Activated T-helper 17 cell treated with anti-CD3 and anti-CD28 coated beads, Interleukin-2, amount 50 U/mL, for 72 hours (primary cell): ENCODE data around the gene POMGNT1. TPM values are rescaled to one million over a fixed set of nuclear protein-coding genes. Genes with fewer than 3 reads are reported as not detected.
A peak's percentile ranks its signal among the peaks of the same experiment; 100 is the strongest.

Source experiments
- ATAC-seq: fragments of 150-1000 bp; cut with Tn5 transposase; replicated peaks from 2 replicates; pipeline ENCODE4 v1.10.0; 2021; ENCODE audit warnings: mild to moderate bottlenecking, moderate library complexity
- H3K27ac Mint-ChIP-seq: one replicate; pipeline ENCODE4 v1.8.0; 2022; ENCODE audit warnings: mixed read lengths
- H3K27me3 Mint-ChIP-seq: one replicate; pipeline ENCODE4 v1.8.0; 2022; ENCODE audit warnings: mixed read lengths
- H3K36me3 Mint-ChIP-seq: one replicate; pipeline ENCODE4 v1.8.0; 2022; ENCODE audit warnings: low read depth, mild to moderate bottlenecking, mixed read lengths
- H3K4me1 Mint-ChIP-seq: one replicate; pipeline ENCODE4 v1.8.0; 2022; ENCODE audit warnings: mixed read lengths
- H3K4me3 Mint-ChIP-seq: one replicate; pipeline ENCODE4 v1.8.0; 2022; ENCODE audit warnings: mild to moderate bottlenecking, mixed read lengths
- H3K9me3 Mint-ChIP-seq: one replicate; pipeline ENCODE4 v1.8.0; 2022; ENCODE audit warnings: mixed read lengths
- total RNA-seq, 2 donors: library from RNA; stranded (reverse); gene quantifications; one replicate each; pipeline ENCODE4 v1.2.3, GENCODE V29; 2022

POMGNT1 gene
- total RNA-seq, 2 donors from 2014 or later: 36.0 to 40.6 TPM

DNA sequence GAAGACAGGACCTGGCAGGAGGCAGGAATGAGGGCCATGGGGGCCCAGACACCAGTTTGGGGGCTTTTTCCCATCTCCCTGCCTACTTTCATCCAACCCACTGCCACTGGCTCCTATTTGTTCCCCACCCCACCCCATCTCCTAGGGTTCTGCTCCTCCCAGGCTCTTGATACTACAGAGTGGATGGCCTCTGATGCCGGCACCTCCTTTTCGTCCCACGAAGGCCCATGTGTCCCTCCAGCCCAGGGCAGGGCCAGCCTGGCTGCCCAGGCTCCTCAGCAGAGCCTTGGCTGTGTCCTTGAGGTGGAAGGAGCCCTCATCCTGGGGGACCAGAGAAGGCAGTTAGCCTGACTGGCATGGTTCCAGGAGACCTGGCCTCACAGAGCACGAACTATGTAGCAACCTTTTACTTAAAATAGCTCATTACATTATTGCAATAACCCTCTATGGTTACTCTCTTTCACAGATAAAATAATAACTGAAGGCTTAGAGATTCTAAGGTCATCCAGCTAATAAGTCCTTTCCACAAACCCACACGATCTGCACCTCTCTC, 3.5 kb downstream of the POMGNT1 start:
- Mint-ChIP-seq H3K4me3 (no peak overlapping the region), H3K4me1 (peaks cover 4% of the 10 kb centered on the region), H3K9me3 (no peaks in the 10 kb centered on the region), H3K27me3 (no peaks in the 10 kb centered on the region), H3K27ac (no peak overlapping the region), H3K36me3 (peaks cover 42% of the 10 kb centered on the region)
- no peak for ATAC-seq

DNA sequence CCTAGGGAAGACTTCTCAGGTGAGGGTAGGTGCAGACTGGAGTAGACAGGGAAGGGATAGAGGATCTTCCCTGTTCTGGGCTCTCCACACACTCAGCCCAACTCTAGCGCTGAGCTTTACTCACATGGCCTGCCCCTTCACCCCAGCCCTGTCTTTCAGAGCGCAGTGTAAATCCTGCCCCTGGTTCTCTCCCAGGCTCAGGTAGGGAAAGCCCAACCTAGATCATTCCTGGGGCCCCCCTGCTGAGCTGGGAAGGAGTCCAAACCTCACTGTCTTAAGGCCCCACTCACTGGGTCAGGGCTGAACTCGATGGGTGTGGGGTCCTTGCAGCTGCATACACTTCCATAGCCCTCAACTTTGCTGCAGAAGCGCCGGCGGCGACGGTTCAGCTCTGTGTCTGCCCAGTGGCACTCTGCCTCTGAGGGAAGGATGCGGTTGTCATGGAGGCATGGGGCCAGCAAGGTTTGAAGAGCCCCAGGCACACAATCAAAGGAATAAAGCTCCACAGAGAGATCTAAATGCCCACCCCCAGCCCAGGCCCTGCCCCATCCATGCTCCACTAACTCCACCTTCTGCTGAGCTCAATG, 4.2 kb downstream of the POMGNT1 start:
- H3K27me3 Mint-ChIP-seq: no peaks in the 10 kb centered on the region
- H3K4me1 Mint-ChIP-seq: peaks cover 4% of the 10 kb centered on the region
- no peaks in the 10 kb centered on the region for H3K9me3 Mint-ChIP-seq
- no peak overlapping the region for H3K4me3 Mint-ChIP-seq
- no peak overlapping the region for H3K27ac Mint-ChIP-seq
- ATAC-seq: no peak
- peaks cover 48% of the 10 kb centered on the region for H3K36me3 Mint-ChIP-seq

- no peak for ATAC-seq
- Mint-ChIP-seq H3K36me3 (peaks cover 55% of the 10 kb centered on the region), H3K27me3 (no peaks in the 10 kb centered on the region), H3K4me3 (no peak overlapping the region), H3K9me3 (no peaks in the 10 kb centered on the region), H3K4me1 (peaks cover 4% of the 10 kb centered on the region), H3K27ac (no peak overlapping the region)
These were observed 4.9 kb downstream of the POMGNT1 start for GRCh38 chr1:46193285-46193684.

- Mint-ChIP-seq H3K4me1 (peaks cover 1% of the 10 kb centered on the region), H3K27ac (no peak overlapping the region), H3K4me3 (no peak overlapping the region), H3K27me3 (no peaks in the 10 kb centered on the region), H3K9me3 (no peaks in the 10 kb centered on the region), H3K36me3 (peaks cover 65% of the 10 kb centered on the region)
- ATAC-seq: no peak
These were observed 6.1 kb downstream of the POMGNT1 start for GRCh38 chr1:46192171-46192570.

GRCh38 chr1:46191033-46191701, 7.1 kb downstream of the POMGNT1 start:
- no peak overlapping the region for H3K27ac Mint-ChIP-seq
- H3K9me3 Mint-ChIP-seq: no peaks in the 10 kb centered on the region
- peaks cover 62% of the 10 kb centered on the region for H3K36me3 Mint-ChIP-seq
- H3K4me3 Mint-ChIP-seq: no peak overlapping the region
- H3K4me1 Mint-ChIP-seq: no peaks in the 10 kb centered on the region
- no peak for ATAC-seq
- H3K27me3 Mint-ChIP-seq: no peaks in the 10 kb centered on the region

DNA sequence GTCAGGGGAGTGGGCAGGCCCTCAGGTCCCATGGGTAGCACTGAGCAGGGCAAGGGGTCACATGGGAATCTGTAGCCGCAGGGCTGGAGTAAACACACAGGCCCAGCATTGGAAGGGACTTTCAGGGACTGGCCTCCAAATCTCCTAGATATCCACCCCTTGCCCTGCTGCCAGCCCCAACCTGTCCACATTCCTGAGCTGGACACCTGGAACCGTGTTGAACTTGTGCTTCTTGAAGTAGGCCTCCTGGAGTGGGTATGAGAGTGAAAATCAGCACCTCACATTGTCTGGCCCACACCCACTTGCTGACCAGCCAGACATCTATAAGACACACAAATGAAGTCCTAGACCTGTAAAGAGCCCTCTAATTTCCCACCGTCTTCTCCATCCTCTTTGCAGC, 7.7 kb downstream of the POMGNT1 start:
- Mint-ChIP-seq H3K4me1 (peaks cover 4% of the 10 kb centered on the region), H3K9me3 (no peaks in the 10 kb centered on the region), H3K27ac (no peak overlapping the region), H3K27me3 (no peaks in the 10 kb centered on the region), H3K4me3 (no peak overlapping the region), H3K36me3 (peaks cover 60% of the 10 kb centered on the region)
- no peak for ATAC-seq

- ATAC-seq: no peak
- H3K27ac Mint-ChIP-seq: peak overlapping the region; percentile 58
- no peaks in the 10 kb centered on the region for H3K9me3 Mint-ChIP-seq
- peaks cover 11% of the 10 kb centered on the region for H3K4me1 Mint-ChIP-seq
- no peak overlapping the region for H3K4me3 Mint-ChIP-seq
- H3K27me3 Mint-ChIP-seq: no peaks in the 10 kb centered on the region
- peaks cover 50% of the 10 kb centered on the region for H3K36me3 Mint-ChIP-seq
These were observed 9.8 kb downstream of the POMGNT1 start for GRCh38 chr1:46188295-46189030.

GRCh38 chr1:46187106-46187869, 10.9 kb downstream of the POMGNT1 start:
- Mint-ChIP-seq H3K4me3 (no peak overlapping the region), H3K27me3 (no peaks in the 10 kb centered on the region), H3K27ac (peak overlapping the region; percentile 58), H3K4me1 (peaks cover 11% of the 10 kb centered on the region), H3K36me3 (peaks cover 38% of the 10 kb centered on the region), H3K9me3 (no peaks in the 10 kb centered on the region)
- no peak for ATAC-seq

GRCh38 chr1:46186076-46186475, 12.2 kb downstream of the POMGNT1 start:
- H3K36me3 Mint-ChIP-seq: peaks cover 32% of the 10 kb centered on the region
- peak overlapping the region; percentile 80 for H3K4me3 Mint-ChIP-seq
- no peak for ATAC-seq
- H3K27ac Mint-ChIP-seq: peak overlapping the region; percentile 97
- H3K9me3 Mint-ChIP-seq: no peaks in the 10 kb centered on the region
- H3K27me3 Mint-ChIP-seq: no peaks in the 10 kb centered on the region
- H3K4me1 Mint-ChIP-seq: peaks cover 11% of the 10 kb centered on the region

- peak overlapping the region; percentile 80 for H3K4me3 Mint-ChIP-seq
- H3K4me1 Mint-ChIP-seq: peaks cover 11% of the 10 kb centered on the region
- H3K27ac Mint-ChIP-seq: peak overlapping the region; percentile 97
- H3K9me3 Mint-ChIP-seq: no peaks in the 10 kb centered on the region
- ATAC-seq: peak; percentile 90
- H3K36me3 Mint-ChIP-seq: peaks cover 26% of the 10 kb centered on the region
- H3K27me3 Mint-ChIP-seq: no peaks in the 10 kb centered on the region
These were observed 13.1 kb downstream of the POMGNT1 start for GRCh38 chr1:46184920-46185658.

- H3K27ac Mint-ChIP-seq: peak overlapping the region; percentile 97
- H3K4me3 Mint-ChIP-seq: no peak overlapping the region
- no peaks in the 10 kb centered on the region for H3K9me3 Mint-ChIP-seq
- ATAC-seq: no peak
- peaks cover 17% of the 10 kb centered on the region for H3K36me3 Mint-ChIP-seq
- H3K4me1 Mint-ChIP-seq: peaks cover 11% of the 10 kb centered on the region
- H3K27me3 Mint-ChIP-seq: no peaks in the 10 kb centered on the region
These were observed 14.2 kb downstream of the POMGNT1 start for GRCh38 chr1:46183926-46184557.

DNA sequence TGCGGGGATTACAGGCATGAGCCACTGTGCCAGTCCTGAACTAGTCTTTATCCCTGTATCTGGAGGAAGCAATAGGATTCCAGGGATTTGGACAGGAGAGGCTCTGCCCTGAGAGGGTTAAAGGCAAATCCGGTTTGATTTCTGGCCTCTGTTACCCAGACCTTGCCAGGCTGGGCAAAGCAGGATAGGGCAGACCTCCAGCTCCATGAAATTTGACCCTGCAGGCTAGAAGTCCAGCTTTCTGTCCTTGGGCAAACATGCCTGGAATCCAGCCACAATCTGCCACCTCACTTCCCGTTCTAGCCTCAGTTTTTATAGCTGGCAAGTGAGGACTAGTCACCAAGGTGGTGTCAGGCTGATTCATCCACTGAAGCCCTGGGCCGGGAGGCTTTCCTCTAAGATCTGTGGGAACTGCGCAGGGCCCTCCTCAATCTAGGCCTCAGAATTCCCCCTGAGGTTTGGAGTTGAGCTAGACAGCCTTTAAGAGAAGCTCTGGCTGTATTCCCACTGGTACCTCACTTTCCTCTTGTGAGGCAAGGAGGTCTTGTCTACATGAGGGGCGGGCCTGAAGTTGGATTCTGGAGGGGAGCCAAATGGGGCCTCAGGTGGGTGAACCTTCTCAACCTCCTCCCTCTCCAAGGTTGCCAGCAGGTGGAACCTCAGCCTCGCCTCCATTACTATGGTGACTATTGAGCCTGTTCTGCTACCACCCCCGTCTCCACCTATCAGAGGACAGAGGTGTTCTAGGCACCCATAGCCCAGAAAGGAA, 15.0 kb downstream of the POMGNT1 start:
- ATAC-seq: no peak
- peaks cover 10% of the 10 kb centered on the region for H3K36me3 Mint-ChIP-seq
- no peaks in the 10 kb centered on the region for H3K9me3 Mint-ChIP-seq
- no peak overlapping the region for H3K4me3 Mint-ChIP-seq
- H3K27me3 Mint-ChIP-seq: no peaks in the 10 kb centered on the region
- no peak overlapping the region for H3K27ac Mint-ChIP-seq
- H3K4me1 Mint-ChIP-seq: peaks cover 11% of the 10 kb centered on the region
